ENCODE results near the gene PPM1D. TPM values are rescaled to one million over a fixed set of nuclear protein-coding genes. Genes with fewer than 3 reads are reported as not detected.
"Not testable (repeated sequence)": the region's sequence is repeated elsewhere in the genome, so short reads cannot be mapped to it uniquely, and the experiment has no call there.

Gene PPM1D
- total and polyA plus RNA-seq, 8 donors: 1.9 to 11.6 (median 7.0) TPM

GRCh38 chr17:60656499-60656898 is 56.5 kb downstream of the PPM1D start:
- Histone ChIP-seq H3K4me1 (no peaks in the 10 kb centered on the region), H3K27me3 (no peaks in the 10 kb centered on the region), H3K27ac (no peak overlapping the region), H3K4me3 (no peak overlapping the region), H3K9me3 (no peaks in the 10 kb centered on the region), H3K36me3 (peaks cover 0 to 17% (median 0%) of the 10 kb centered on the region in 3 donors)
- FAIRE-seq: no peak
- no peak for DNase-seq
- no peak for ATAC-seq
- TF ChIP-seq CTCF (IDR thresholded peaks at IDR 0.05): no peak
- intact Hi-C loops (cut with DNase I): no loop called here
- 94% methylated on average over 5 of the region's 5 CpGs for WGBS, 2 donors

GRCh38 chr17:60659156-60659555 is 59.2 kb downstream of the PPM1D start:
- Histone ChIP-seq H3K9me3 (no peaks in the 10 kb centered on the region), H3K27me3 (no peaks in the 10 kb centered on the region), H3K4me1 (no peaks in the 10 kb centered on the region), H3K4me3 (no peak overlapping the region), H3K36me3 (peaks cover 0 to 13% (median 4%) of the 10 kb centered on the region in 3 donors), H3K27ac (no peak overlapping the region)
- TF ChIP-seq CTCF (IDR thresholded peaks at IDR 0.05): no peak
- ATAC-seq: no peak
- DNase-seq: no peak
- WGBS, 2 donors: 68 to 81% methylated on average over 1 of the region's 1 CpG
- FAIRE-seq: no peak
- intact Hi-C loops (cut with DNase I): no loop called here

GRCh38 chr17:60661489-60661888 is 61.5 kb downstream of the PPM1D start:
- Histone ChIP-seq H3K27ac (no peak overlapping the region), H3K9me3 (no peaks in the 10 kb centered on the region), H3K4me1 (no peaks in the 10 kb centered on the region), H3K27me3 (no peaks in the 10 kb centered on the region), H3K36me3 (peaks cover 0 to 19% (median 4%) of the 10 kb centered on the region in 3 donors), H3K4me3 (no peak overlapping the region)
- intact Hi-C loops (cut with DNase I): no loop called here
- 86 to 96% methylated on average over 2 of the region's 2 CpGs for WGBS, 2 donors
- no peak for DNase-seq
- no peak for TF ChIP-seq CTCF (IDR thresholded peaks at IDR 0.05)
- no peak for FAIRE-seq
- ATAC-seq: no peak

- intact Hi-C loops (cut with DNase I): no loop called here
- 85 to 90% methylated on average over 1 of the region's 1 CpG for WGBS, 2 donors
- no peak for TF ChIP-seq CTCF (IDR thresholded peaks at IDR 0.05)
Observed at GRCh38 chr17:60664022-60664421, 64.0 kb downstream of the PPM1D start.

GRCh38 chr17:60665602-60666001 is 65.6 kb downstream of the PPM1D start:
- H3K9me3 ChIP-seq: no peaks in the 10 kb centered on the region
- WGBS, 2 donors: 95 to 96% methylated on average over 5 of the region's 5 CpGs
- H3K4me1 ChIP-seq: no peaks in the 10 kb centered on the region
- peaks cover 0 to 6% (median 4%) of the 10 kb centered on the region in 3 donors for H3K36me3 ChIP-seq
- H3K4me3 ChIP-seq: no peak overlapping the region
- no peaks in the 10 kb centered on the region for H3K27me3 ChIP-seq
- no peak for TF ChIP-seq CTCF (IDR thresholded peaks at IDR 0.05)
- FAIRE-seq (no peak), DNase-seq (no peak), ATAC-seq (no peak)
- H3K27ac ChIP-seq: no peak overlapping the region
- intact Hi-C loops (cut with DNase I): no loop called here

More at GRCh38 chr17:60664022-60664421, 64.0 kb downstream of the PPM1D start:
- FAIRE-seq: no peak
- ATAC-seq: no peak
- H3K4me3 ChIP-seq: no peak overlapping the region
- no peaks in the 10 kb centered on the region for H3K27me3 ChIP-seq
- H3K4me1 ChIP-seq: no peaks in the 10 kb centered on the region
- DNase-seq: no peak
- no peak overlapping the region for H3K27ac ChIP-seq
- peaks cover 0 to 6% (median 4%) of the 10 kb centered on the region in 3 donors for H3K36me3 ChIP-seq
- H3K9me3 ChIP-seq: no peaks in the 10 kb centered on the region

- DNase-seq; FAIRE-seq; H3K36me3 ChIP-seq; ATAC-seq; intact Hi-C loops (cut with DNase I); H3K27ac ChIP-seq; H3K27me3 ChIP-seq; H3K4me1 ChIP-seq; H3K9me3 ChIP-seq; H3K4me3 ChIP-seq: not testable (repeated sequence)
- 87 to 90% methylated on average over 7 of the region's 7 CpGs for WGBS, 2 donors
Observed at GRCh38 chr17:60668741-60669140, 68.7 kb downstream of the PPM1D start.

All from pancreas (tissue), 10 donors.